ENCODE data around the gene NELL1. TPM values are rescaled to one million over a fixed set of nuclear protein-coding genes. Genes with fewer than 3 reads are reported as not detected.

NELL1 gene
- total and polyA plus RNA-seq, 2 experiments from 2014 or later: not detected

GRCh38 chr11:21414953-21415352, 745.6 kb downstream of the NELL1 start:
- Histone ChIP-seq H3K4me1 (ENCODE audit: insufficient read depth) (no peaks in the 10 kb centered on the region), H3K4me3 (no peak overlapping the region), H3K9me3 (ENCODE audit: low read depth) (no peaks in the 10 kb centered on the region), H2AFZ (no peak overlapping the region), H3K4me2 (ENCODE audit: unreplicated experiment) (no peak overlapping the region), H3F3A (ENCODE audit: insufficient read depth) (no peaks in the 10 kb centered on the region), H3K9ac (no peak overlapping the region), H3K27ac (no peak overlapping the region), H3K36me3 (ENCODE audit: low read depth) (no peaks in the 10 kb centered on the region), H3K27me3 (replicated peaks; ENCODE audit: insufficient read depth) (no peaks in the 10 kb centered on the region), H3K79me2 (ENCODE audit: insufficient read depth) (no peaks in the 10 kb centered on the region), H3K9me2 (ENCODE audit: insufficient read depth) (no peaks in the 10 kb centered on the region), H4K20me1 (ENCODE audit: insufficient read depth) (no peaks in the 10 kb centered on the region)
- in situ Hi-C loops (cut with MboI): no loop called here
- no peak for DNase-seq
- WGBS, 2 experiments (ENCODE audit: low coverage in 1 of 2, low lambda C conversion rate in 2 of 2, missing lambda C conversion rate in 2 of 2): 24 to 34% methylated on average over 2 of the region's 2 CpGs
- TF ChIP-seq EZH2 (IDR thresholded peaks at IDR 0.05; ENCODE audit: insufficient read depth, poor library complexity, severe bottlenecking) (no peak), EZH2phosphoT487 (IDR thresholded peaks at IDR 0.05; ENCODE audit: insufficient read depth, low read depth) (no peak)

- TF ChIP-seq EZH2 (IDR thresholded peaks at IDR 0.05; ENCODE audit: insufficient read depth, poor library complexity, severe bottlenecking) (no peak), EZH2phosphoT487 (IDR thresholded peaks at IDR 0.05; ENCODE audit: insufficient read depth, low read depth) (no peak)
- WGBS, 2 experiments (ENCODE audit: low coverage in 1 of 2, low lambda C conversion rate in 2 of 2, missing lambda C conversion rate in 2 of 2): 26 to 30% methylated on average over 2 of the region's 2 CpGs
- Histone ChIP-seq H3K9me2 (ENCODE audit: insufficient read depth) (no peaks in the 10 kb centered on the region), H3K9me3 (ENCODE audit: low read depth) (no peaks in the 10 kb centered on the region), H3K4me3 (no peak overlapping the region), H3K27me3 (replicated peaks; ENCODE audit: insufficient read depth) (no peaks in the 10 kb centered on the region), H3K4me2 (ENCODE audit: unreplicated experiment) (no peak overlapping the region), H3K4me1 (ENCODE audit: insufficient read depth) (no peaks in the 10 kb centered on the region), H4K20me1 (ENCODE audit: insufficient read depth) (no peaks in the 10 kb centered on the region), H3K36me3 (ENCODE audit: low read depth) (no peaks in the 10 kb centered on the region), H3K9ac (no peak overlapping the region), H3K27ac (no peak overlapping the region), H2AFZ (no peak overlapping the region), H3F3A (ENCODE audit: insufficient read depth) (no peaks in the 10 kb centered on the region), H3K79me2 (ENCODE audit: insufficient read depth) (no peaks in the 10 kb centered on the region)
- in situ Hi-C loops (cut with MboI): no loop called here
- no peak for DNase-seq
Measured at GRCh38 chr11:21415606-21416005, 746.2 kb downstream of the NELL1 start.

GRCh38 chr11:21421711-21422329, 752.4 kb downstream of the NELL1 start:
- no peak for DNase-seq
- WGBS, 2 experiments (ENCODE audit: low coverage in 1 of 2, low lambda C conversion rate in 2 of 2, missing lambda C conversion rate in 2 of 2): 67 to 70% methylated on average over 5 of the region's 5 CpGs
- H3K36me3 ChIP-seq (ENCODE audit: low read depth): no peaks in the 10 kb centered on the region
- H3K9ac ChIP-seq: no peak overlapping the region
- H2AFZ ChIP-seq: no peak overlapping the region
- in situ Hi-C loops (cut with MboI): no loop called here
- H3F3A ChIP-seq (ENCODE audit: insufficient read depth): no peaks in the 10 kb centered on the region
- no peaks in the 10 kb centered on the region for H3K9me2 ChIP-seq (ENCODE audit: insufficient read depth)
- no peaks in the 10 kb centered on the region for H3K9me3 ChIP-seq (ENCODE audit: low read depth)
- H3K27ac ChIP-seq: no peak overlapping the region
- no peak overlapping the region for H3K4me2 ChIP-seq (ENCODE audit: unreplicated experiment)
- H3K79me2 ChIP-seq (ENCODE audit: insufficient read depth): no peaks in the 10 kb centered on the region
- H3K4me1 ChIP-seq (ENCODE audit: insufficient read depth): no peaks in the 10 kb centered on the region
- H3K27me3 ChIP-seq (replicated peaks; ENCODE audit: insufficient read depth): no peaks in the 10 kb centered on the region
- H3K4me3 ChIP-seq: no peak overlapping the region
- no peak for TF ChIP-seq EZH2 (IDR thresholded peaks at IDR 0.05; ENCODE audit: insufficient read depth, poor library complexity, severe bottlenecking)
- no peak for TF ChIP-seq EZH2phosphoT487 (IDR thresholded peaks at IDR 0.05; ENCODE audit: insufficient read depth, low read depth)
- no peaks in the 10 kb centered on the region for H4K20me1 ChIP-seq (ENCODE audit: insufficient read depth)

DNA sequence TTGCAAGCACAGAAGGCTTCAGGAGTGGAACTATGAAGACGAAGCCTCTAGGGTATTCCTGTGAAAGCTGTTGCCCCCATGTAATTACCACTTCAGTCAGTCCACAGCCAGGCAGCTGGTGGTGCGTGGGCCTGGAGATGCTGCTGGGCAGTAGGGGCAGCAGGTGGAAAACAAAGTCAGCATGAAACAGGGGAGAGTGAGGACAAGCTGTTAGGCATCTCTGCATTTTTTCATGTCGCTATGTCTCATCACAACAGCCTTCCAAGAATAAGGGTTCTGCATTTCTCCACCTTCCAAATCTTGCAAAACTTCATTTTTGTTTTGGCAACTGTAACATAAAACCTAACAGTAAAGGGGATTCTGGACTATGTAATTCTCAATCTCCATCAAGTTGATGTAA, 757.5 kb downstream of the NELL1 start:
- H3K9ac ChIP-seq: no peak overlapping the region
- DNase-seq: no peak
- H3K27me3 ChIP-seq (replicated peaks; ENCODE audit: insufficient read depth): no peaks in the 10 kb centered on the region
- H3K9me2 ChIP-seq (ENCODE audit: insufficient read depth): no peaks in the 10 kb centered on the region
- 9 to 20% methylated on average over 3 of the region's 3 CpGs for WGBS, 2 experiments (ENCODE audit: low coverage in 1 of 2, low lambda C conversion rate in 2 of 2, missing lambda C conversion rate in 2 of 2)
- H3K9me3 ChIP-seq (ENCODE audit: low read depth): no peaks in the 10 kb centered on the region
- in situ Hi-C loops (cut with MboI): no loop called here
- H2AFZ ChIP-seq: no peak overlapping the region
- no peak overlapping the region for H3K4me3 ChIP-seq
- H3K79me2 ChIP-seq (ENCODE audit: insufficient read depth): no peaks in the 10 kb centered on the region
- no peak for TF ChIP-seq EZH2phosphoT487 (IDR thresholded peaks at IDR 0.05; ENCODE audit: insufficient read depth, low read depth)
- no peak for TF ChIP-seq EZH2 (IDR thresholded peaks at IDR 0.05; ENCODE audit: insufficient read depth, poor library complexity, severe bottlenecking)
- no peaks in the 10 kb centered on the region for H4K20me1 ChIP-seq (ENCODE audit: insufficient read depth)
- no peak overlapping the region for H3K4me2 ChIP-seq (ENCODE audit: unreplicated experiment)
- no peaks in the 10 kb centered on the region for H3F3A ChIP-seq (ENCODE audit: insufficient read depth)
- H3K27ac ChIP-seq: no peak overlapping the region
- no peaks in the 10 kb centered on the region for H3K36me3 ChIP-seq (ENCODE audit: low read depth)
- H3K4me1 ChIP-seq (ENCODE audit: insufficient read depth): no peaks in the 10 kb centered on the region

DNA sequence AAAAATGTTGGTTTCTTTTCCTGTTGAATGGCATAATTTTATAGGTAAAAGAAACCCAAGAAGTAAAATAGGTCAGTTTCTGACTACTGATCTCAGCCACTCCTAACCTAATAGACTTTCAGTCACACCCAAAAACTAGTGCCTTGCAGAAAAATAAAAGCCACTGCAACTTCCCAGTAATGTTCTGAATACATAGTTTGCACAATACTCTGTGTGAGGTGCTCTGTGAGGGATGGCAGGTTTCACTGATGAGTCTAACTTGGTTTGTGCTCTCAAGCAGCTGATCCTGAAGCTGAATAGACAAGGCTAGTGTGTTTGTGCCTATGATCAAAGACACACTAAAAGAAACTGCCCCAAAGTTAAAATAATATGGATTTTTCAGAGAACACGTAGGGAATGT, 758.3 kb downstream of the NELL1 start:
- WGBS, 2 experiments (ENCODE audit: low coverage in 1 of 2, low lambda C conversion rate in 2 of 2, missing lambda C conversion rate in 2 of 2): 8 to 15% methylated on average over 1 of the region's 1 CpG
- in situ Hi-C loops (cut with MboI): no loop called here

More for the DNA sequence above, 758.3 kb downstream of the NELL1 start:
- H3K27me3 ChIP-seq (replicated peaks; ENCODE audit: insufficient read depth): no peaks in the 10 kb centered on the region
- H3K4me2 ChIP-seq (ENCODE audit: unreplicated experiment): no peak overlapping the region
- no peaks in the 10 kb centered on the region for H3K36me3 ChIP-seq (ENCODE audit: low read depth)
- H3K4me3 ChIP-seq: no peak overlapping the region
- H3K9me3 ChIP-seq (ENCODE audit: low read depth): no peaks in the 10 kb centered on the region
- TF ChIP-seq EZH2 (IDR thresholded peaks at IDR 0.05; ENCODE audit: insufficient read depth, poor library complexity, severe bottlenecking) (no peak), EZH2phosphoT487 (IDR thresholded peaks at IDR 0.05; ENCODE audit: insufficient read depth, low read depth) (no peak)
- H3K27ac ChIP-seq: no peak overlapping the region
- no peaks in the 10 kb centered on the region for H4K20me1 ChIP-seq (ENCODE audit: insufficient read depth)
- no peaks in the 10 kb centered on the region for H3K4me1 ChIP-seq (ENCODE audit: insufficient read depth)
- H3K9me2 ChIP-seq (ENCODE audit: insufficient read depth): no peaks in the 10 kb centered on the region
- no peaks in the 10 kb centered on the region for H3K79me2 ChIP-seq (ENCODE audit: insufficient read depth)
- no peaks in the 10 kb centered on the region for H3F3A ChIP-seq (ENCODE audit: insufficient read depth)
- no peak overlapping the region for H2AFZ ChIP-seq
- H3K9ac ChIP-seq: no peak overlapping the region
- DNase-seq: no peak
